ENCODE data around the gene SMYD3. TPM values are rescaled to one million over a fixed set of nuclear protein-coding genes. Genes with fewer than 3 reads are reported as not detected.

The SMYD3 gene
- total RNA-seq, 1 donor from 2014 or later: 0.32 TPM

DNA sequence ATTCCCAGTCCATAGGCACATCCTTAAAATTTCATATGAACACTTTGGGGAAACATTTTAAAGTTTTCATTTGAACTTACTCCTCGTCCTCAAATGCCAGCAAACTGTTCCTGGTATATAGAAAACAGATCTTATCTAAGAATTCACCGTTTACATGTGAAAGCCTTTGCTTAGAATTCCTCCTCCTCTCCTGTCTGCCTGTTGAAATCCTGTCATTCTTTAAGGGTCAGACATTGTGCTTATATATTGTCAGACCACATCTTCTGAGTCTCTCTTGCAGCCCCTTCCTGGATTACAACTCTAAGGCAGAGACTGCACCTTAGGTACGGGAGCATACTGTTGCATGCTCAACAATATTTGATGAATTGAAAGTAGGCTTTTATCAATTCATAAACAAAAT lies 239.7 kb downstream of the SMYD3 start:
- intact Hi-C loops (cut with DNase I): no loop called here
- H3K27ac ChIP-seq: no peak overlapping the region

DNA sequence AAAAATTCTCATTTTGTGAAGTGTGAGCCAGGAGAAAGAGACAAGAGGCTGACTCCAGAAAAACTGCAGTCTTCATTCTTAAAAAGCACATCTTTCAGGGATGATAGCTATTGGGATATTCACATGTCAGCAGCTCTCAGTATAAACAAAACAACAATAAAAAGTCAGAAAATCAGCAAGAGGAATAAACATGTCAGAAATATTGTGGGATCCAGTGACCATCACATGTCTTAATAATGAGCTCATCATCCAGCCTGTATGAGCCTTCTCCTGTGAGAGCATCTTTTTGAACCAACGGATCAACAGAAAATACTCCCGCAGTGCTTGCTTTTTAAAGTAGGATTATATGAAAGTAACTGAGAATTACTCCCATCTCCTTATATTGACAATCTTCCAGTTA lies 241.6 kb downstream of the SMYD3 start:
- Histone ChIP-seq H3K36me3 (no peaks in the 10 kb centered on the region), H3K27ac (no peak overlapping the region), H3K27me3 (no peaks in the 10 kb centered on the region), H3K9me3 (no peaks in the 10 kb centered on the region), H3K4me3 (no peak overlapping the region), H3K4me1 (no peaks in the 10 kb centered on the region)
- TF ChIP-seq, protein P1, sequence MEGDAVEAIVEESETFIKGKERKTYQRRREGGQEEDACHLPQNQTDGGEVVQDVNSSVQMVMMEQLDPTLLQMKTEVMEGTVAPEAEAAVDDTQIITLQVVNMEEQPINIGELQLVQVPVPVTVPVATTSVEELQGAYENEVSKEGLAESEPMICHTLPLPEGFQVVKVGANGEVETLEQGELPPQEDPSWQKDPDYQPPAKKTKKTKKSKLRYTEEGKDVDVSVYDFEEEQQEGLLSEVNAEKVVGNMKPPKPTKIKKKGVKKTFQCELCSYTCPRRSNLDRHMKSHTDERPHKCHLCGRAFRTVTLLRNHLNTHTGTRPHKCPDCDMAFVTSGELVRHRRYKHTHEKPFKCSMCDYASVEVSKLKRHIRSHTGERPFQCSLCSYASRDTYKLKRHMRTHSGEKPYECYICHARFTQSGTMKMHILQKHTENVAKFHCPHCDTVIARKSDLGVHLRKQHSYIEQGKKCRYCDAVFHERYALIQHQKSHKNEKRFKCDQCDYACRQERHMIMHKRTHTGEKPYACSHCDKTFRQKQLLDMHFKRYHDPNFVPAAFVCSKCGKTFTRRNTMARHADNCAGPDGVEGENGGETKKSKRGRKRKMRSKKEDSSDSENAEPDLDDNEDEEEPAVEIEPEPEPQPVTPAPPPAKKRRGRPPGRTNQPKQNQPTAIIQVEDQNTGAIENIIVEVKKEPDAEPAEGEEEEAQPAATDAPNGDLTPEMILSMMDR (IDR thresholded peaks at IDR 0.05): no peak
- intact Hi-C loops (cut with DNase I): no loop called here
- DNase-seq (ENCODE audit: low spot score in 2 of 2): no peak

More for the DNA sequence above, 239.7 kb downstream of the SMYD3 start:
- no peaks in the 10 kb centered on the region for H3K27me3 ChIP-seq
- H3K9me3 ChIP-seq: no peaks in the 10 kb centered on the region
- TF ChIP-seq, protein P1 (IDR thresholded peaks at IDR 0.05): no peak
- DNase-seq (ENCODE audit: low spot score in 2 of 2): no peak
- no peak overlapping the region for H3K4me3 ChIP-seq
- H3K4me1 ChIP-seq: no peaks in the 10 kb centered on the region
- H3K36me3 ChIP-seq: no peaks in the 10 kb centered on the region

- no peaks in the 10 kb centered on the region for H3K4me1 ChIP-seq
- H3K9me3 ChIP-seq: peaks cover 5 to 21% of the 10 kb centered on the region in 2 donors
- intact Hi-C loops (cut with DNase I): no loop called here
- H3K4me3 ChIP-seq: no peak overlapping the region
- DNase-seq (ENCODE audit: low spot score in 2 of 2): no peak
- H3K27ac ChIP-seq: no peak overlapping the region
- no peaks in the 10 kb centered on the region for H3K36me3 ChIP-seq
- TF ChIP-seq, protein P1 (IDR thresholded peaks at IDR 0.05): no peak
- H3K27me3 ChIP-seq: no peaks in the 10 kb centered on the region
Observed at GRCh38 chr1:246262281-246262680, 244.8 kb downstream of the SMYD3 start.

- intact Hi-C loops (cut with DNase I): no loop called here
- H3K27ac ChIP-seq: no peak overlapping the region
- H3K9me3 ChIP-seq: peaks cover 5 to 26% of the 10 kb centered on the region in 2 donors
- no peak overlapping the region for H3K4me3 ChIP-seq
- TF ChIP-seq, protein P1 (IDR thresholded peaks at IDR 0.05): no peak
- H3K27me3 ChIP-seq: no peaks in the 10 kb centered on the region
- no peaks in the 10 kb centered on the region for H3K4me1 ChIP-seq
- no peaks in the 10 kb centered on the region for H3K36me3 ChIP-seq
- no peak for DNase-seq (ENCODE audit: low spot score in 2 of 2)
Observed at GRCh38 chr1:246261639-246262038, 245.4 kb downstream of the SMYD3 start.

- intact Hi-C loops (cut with DNase I): no loop called here
- TF ChIP-seq, protein P1 (IDR thresholded peaks at IDR 0.05): no peak
- Histone ChIP-seq H3K27ac (no peak overlapping the region), H3K4me3 (no peak overlapping the region), H3K9me3 (peaks cover 5 to 26% of the 10 kb centered on the region in 2 donors), H3K27me3 (no peaks in the 10 kb centered on the region), H3K4me1 (no peaks in the 10 kb centered on the region), H3K36me3 (no peaks in the 10 kb centered on the region)
- no peak for DNase-seq (ENCODE audit: low spot score in 2 of 2)
Observed at GRCh38 chr1:246258250-246258649, 248.8 kb downstream of the SMYD3 start.

DNA sequence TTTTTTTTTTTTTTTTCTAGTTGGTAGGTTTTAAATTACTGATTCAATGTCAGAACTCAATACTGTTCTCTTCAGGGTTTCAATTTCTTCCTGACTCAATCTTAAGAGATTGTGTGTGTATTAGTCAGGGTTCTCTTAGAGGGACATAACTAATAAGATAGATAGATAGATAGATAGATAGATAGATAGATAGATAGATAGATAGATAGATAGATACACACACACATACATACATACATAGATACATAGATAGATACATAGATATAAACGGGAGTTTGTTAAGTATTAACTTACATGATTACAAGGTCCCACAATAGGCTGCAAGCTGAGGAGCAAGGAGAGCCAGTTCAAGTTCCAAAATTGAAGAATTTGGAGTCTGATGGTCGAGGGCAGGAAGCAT lies 251.3 kb downstream of the SMYD3 start:
- Histone ChIP-seq H3K27me3 (no peaks in the 10 kb centered on the region), H3K27ac (no peak overlapping the region), H3K4me3 (no peak overlapping the region), H3K4me1 (no peaks in the 10 kb centered on the region), H3K9me3 (peaks cover 5 to 26% of the 10 kb centered on the region in 2 donors), H3K36me3 (no peaks in the 10 kb centered on the region)
- DNase-seq (ENCODE audit: low spot score in 2 of 2): no peak
- TF ChIP-seq, protein P1 (IDR thresholded peaks at IDR 0.05): no peak
- intact Hi-C loops (cut with DNase I): no loop called here
